Uterus (tissue), 2 donors: ENCODE measurements around the gene LETM1.

Experiments
- CTCF ChIP-seq, 4 experiments: fragments of 200-600 bp in 2 of 4; fragments of 450-650 bp in 2 of 4; sonication (generic) in 2 of 4; IDR thresholded peaks; one replicate each; pipeline ENCODE4 v1.5.1; 2016 to 2019; ENCODE audit warnings: antibody characterized with exemption in 4 of 4, mild to moderate bottlenecking in 2 of 4, moderate library complexity in 1 of 4
- POLR2A ChIP-seq, 2 donors: fragments of 450-650 bp; IDR thresholded peaks; one replicate each; pipeline ENCODE4 v1.6.1; 2016; ENCODE audit warnings: antibody characterized with exemption in 2 of 2, mild to moderate bottlenecking in 1 of 2, moderate library complexity in 1 of 2

GRCh38 chr4:1763550-1764080 lies 92.3 kb downstream of the LETM1 start:
- TF ChIP-seq CTCF (IDR thresholded peaks at IDR 0.05): peak in 2 of 4 experiments; percentile 11 to 26
- no peak for TF ChIP-seq POLR2A (IDR thresholded peaks at IDR 0.05)
